A172 (cell line): Measurements from ENCODE around the gene TFAP2B. TPM values are rescaled to one million over a fixed set of nuclear protein-coding genes. Genes with fewer than 3 reads are reported as not detected.

Experiments
- DNase-seq: peaks from one replicate; pipeline ENCODE4 v3.0.0-alpha.2; 2015; ENCODE audit warnings: low spot score
- total RNA-seq: library from RNA; depleted of rRNA; stranded (reverse); fragments of >200 nt; shearing (Covaris generic); gene quantifications from 2 replicates; pipeline ENCODE4 v1.2.3, GENCODE V29; 2014

Gene TFAP2B
- total RNA-seq, 1 experiment from 2014 or later: not detected

- no peak for DNase-seq
These were observed 5.9 kb downstream of the TFAP2B start for GRCh38 chr6:50824552-50824951.

GRCh38 chr6:50825375-50826036, 6.8 kb downstream of the TFAP2B start:
- DNase-seq: no peak

- no peak for DNase-seq
These were observed 7.5 kb downstream of the TFAP2B start for GRCh38 chr6:50826037-50826761.

- DNase-seq: no peak
These were observed 8.1 kb downstream of the TFAP2B start for GRCh38 chr6:50826803-50827202.

- no peak for DNase-seq
These were observed 10.4 kb downstream of the TFAP2B start for GRCh38 chr6:50829049-50829448.

- DNase-seq: no peak
These were observed 11.3 kb downstream of the TFAP2B start for GRCh38 chr6:50829898-50830444.

- DNase-seq: no peak
These were observed 12.5 kb downstream of the TFAP2B start for GRCh38 chr6:50831186-50831585.

GRCh38 chr6:50832912-50833311, 14.2 kb downstream of the TFAP2B start:
- DNase-seq: no peak

- DNase-seq: no peak
These were observed 16.3 kb downstream of the TFAP2B start for GRCh38 chr6:50834929-50835410.

GRCh38 chr6:50836231-50836630, 17.6 kb downstream of the TFAP2B start:
- no peak for DNase-seq

GRCh38 chr6:50837589-50838445, 19.1 kb downstream of the TFAP2B start:
- no peak for DNase-seq

- DNase-seq: no peak
These were observed 21.6 kb downstream of the TFAP2B start for GRCh38 chr6:50840112-50840810.

GRCh38 chr6:50840811-50841192, 22.1 kb downstream of the TFAP2B start:
- no peak for DNase-seq

- no peak for DNase-seq
These were observed 23.8 kb downstream of the TFAP2B start for GRCh38 chr6:50842446-50842845.

- DNase-seq: no peak
These were observed 24.3 kb downstream of the TFAP2B start for GRCh38 chr6:50842861-50843384.

- DNase-seq: no peak
These were observed 25.2 kb downstream of the TFAP2B start for GRCh38 chr6:50843842-50844241.

- DNase-seq: no peak
These were observed 26.9 kb downstream of the TFAP2B start for GRCh38 chr6:50845499-50846143.

GRCh38 chr6:50846144-50846851, 27.6 kb downstream of the TFAP2B start:
- DNase-seq: no peak

GRCh38 chr6:50846852-50847155, 28.1 kb downstream of the TFAP2B start:
- no peak for DNase-seq

- DNase-seq: no peak
These were observed 29.4 kb downstream of the TFAP2B start for GRCh38 chr6:50847890-50848594.
